Measurements from ENCODE around the gene ACAN. TPM values are rescaled to one million over a fixed set of nuclear protein-coding genes. Genes with fewer than 3 reads are reported as not detected.

Gene ACAN
- total and polyA plus RNA-seq, 10 of the 15 experiments (the other 5 are each of a cell fraction or from before 2014, with no cell fraction given): not detected

DNA sequence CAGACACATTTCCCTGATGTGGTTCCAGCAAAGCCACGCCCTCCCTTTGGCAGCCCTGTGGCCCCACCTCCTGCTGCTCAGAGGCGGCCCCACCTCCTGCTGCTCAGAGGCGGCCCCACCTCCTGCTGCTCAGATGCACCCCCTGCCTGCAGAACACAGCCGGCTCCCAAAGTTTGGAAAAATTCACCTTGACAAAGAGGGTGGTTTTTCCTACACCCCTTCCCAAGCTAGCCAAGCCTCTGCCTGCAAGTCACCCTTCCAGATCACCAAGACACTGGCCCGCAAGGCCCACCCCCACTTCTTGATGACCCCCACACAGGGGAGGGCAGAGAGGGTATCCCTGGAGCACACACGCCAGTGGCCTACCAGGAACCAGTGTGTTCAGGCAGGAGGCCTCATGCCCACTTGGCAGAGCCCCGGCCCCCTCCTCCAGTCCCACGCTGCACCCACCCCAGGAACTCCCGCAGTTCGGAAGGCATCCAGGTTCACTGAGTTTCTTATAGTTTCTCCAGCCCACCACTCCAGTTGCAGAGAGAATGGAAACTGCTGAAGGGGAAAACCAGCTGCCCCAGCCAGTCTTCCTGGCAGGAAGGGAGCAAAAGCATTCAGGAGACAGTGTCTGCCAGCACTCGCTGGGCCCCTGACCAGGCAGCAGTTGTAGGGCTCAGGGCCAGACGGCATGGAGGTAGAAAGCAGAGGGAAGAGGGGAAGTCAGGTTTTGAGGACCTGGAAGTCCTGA lies 94.4 kb downstream of the ACAN start:
- H3K4me1 ChIP-seq (ENCODE audit: control insufficient read depth, insufficient read depth, low read length): peaks cover 3% of the 10 kb centered on the region
- ChIA-PET SMC1A (ENCODE audit: uncharacterized antibody, unreplicated experiment) (no interaction called here), RAD21 (ENCODE audit: unreplicated experiment) (no interaction called here), POLR2A (no interaction called here), CTCF (interaction anchor here (0.7 kb wide), 1 partner anchor 62 kb away, joined by 3 read pairs; no protein-coding TSS in a partner anchor)
- H3K79me2 ChIP-seq (ENCODE audit: control insufficient read depth, insufficient read depth, low read length): no peaks in the 10 kb centered on the region
- no peak for DNase-seq (ENCODE audit: low read depth, low spot score)
- no peak overlapping the region for H3K9ac ChIP-seq (ENCODE audit: control insufficient read depth, insufficient read depth, low read length)
- 46% methylated on average over 12 of the region's 12 CpGs for WGBS (ENCODE audit: insufficient coverage, insufficient replicate concordance, low lambda C conversion rate, missing lambda C conversion rate)
- no peaks in the 10 kb centered on the region for H3K36me3 ChIP-seq (ENCODE audit: control insufficient read depth in 2 of 2, insufficient read depth in 2 of 2, low read length in 1 of 2)
- H2AFZ ChIP-seq (ENCODE audit: control insufficient read depth, low read depth, low read length): no peak overlapping the region
- in situ Hi-C loops (cut with MboI) (no loop called here), intact Hi-C loops (cut with micrococcal nuclease; ENCODE audit: unreplicated experiment) (no loop called here)
- H3K4me2 ChIP-seq (ENCODE audit: control insufficient read depth, insufficient read depth): no peak overlapping the region
- TF ChIP-seq IKZF2 (IDR thresholded peaks at IDR 0.05) (0 out of 4 replicates have a peak, but pooled peaks of 1 of the 2 experiments have one; percentile 15), IKZF1 (conservative IDR thresholded peaks at IDR 0.05) (0 out of 2 replicates have a peak, but pooled peaks have one; percentile 41), MAX (IDR thresholded peaks at IDR 0.05; ENCODE audit: low read depth, low read length) (no peak), CTCF (IDR thresholded peaks at IDR 0.05 in 2 of 3, conservative IDR thresholded peaks at IDR 0.05 in 1 of 3; ENCODE audit: control insufficient read depth in 2 of 3, extremely low read depth in 1 of 3, insufficient read depth in 1 of 3, low read depth in 3 of 3, low read length in 3 of 3) (peak; percentile 25 to 42 (median 40); a peak in 5 of 6 replicates), KAT2A (conservative IDR thresholded peaks at IDR 0.05; ENCODE audit: control insufficient read depth, low read depth, low read length) (no peak)
- peak; percentile 90 for ATAC-seq
- peaks cover 0 to 5% of the 10 kb centered on the region in 2 experiments; a peak in 2 of 4 replicates for H3K27me3 ChIP-seq (replicated peaks in 1 of 2; ENCODE audit: control insufficient read depth in 2 of 2, insufficient read depth in 2 of 2, low read length in 1 of 2)
- no TSS peak for BruUV-seq (replicated peaks)
- no peak overlapping the region for H3K4me3 ChIP-seq
- no peaks in the 10 kb centered on the region for H3K9me3 ChIP-seq (replicated peaks; ENCODE audit: control insufficient read depth, insufficient read depth, low read length)
- H3K27ac ChIP-seq (ENCODE audit: control insufficient read depth, insufficient read depth): no peak overlapping the region
- FAIRE-seq: no peak
- no peaks in the 10 kb centered on the region for H4K20me1 ChIP-seq (ENCODE audit: control insufficient read depth, insufficient read depth)

Data from GM12878 (cell line).